ENCODE results near the gene SNAP23.

Gene SNAP23

GRCh38 chr15:42576776-42577175 lies 81.3 kb downstream of the SNAP23 start:
- TF ChIP-seq REST (IDR thresholded peaks at IDR 0.05; ENCODE audit: insufficient read depth in 1 of 2, low read depth in 2 of 2, low read length in 2 of 2): no peak
- no peak for TF ChIP-seq TAF1 (IDR thresholded peaks at IDR 0.05; ENCODE audit: borderline replicate concordance, insufficient read depth, low read length)
- TF ChIP-seq POLR2AphosphoS5 (IDR thresholded peaks at IDR 0.05; ENCODE audit: low read depth, low read length): no peak
- TF ChIP-seq FOXP2 (optimal IDR thresholded peaks at IDR 0.05; ENCODE audit: borderline replicate concordance, extremely low read depth, extremely low read length, insufficient read depth): no peak
- TF ChIP-seq SIN3A (IDR thresholded peaks at IDR 0.05; ENCODE audit: borderline replicate concordance, insufficient read depth, low read length): no peak

GRCh38 chr15:42577514-42578031 lies 82.1 kb downstream of the SNAP23 start:
- TF ChIP-seq TAF1 (IDR thresholded peaks at IDR 0.05; ENCODE audit: borderline replicate concordance, insufficient read depth, low read length): no peak
- TF ChIP-seq REST (IDR thresholded peaks at IDR 0.05; ENCODE audit: insufficient read depth in 1 of 2, low read depth in 2 of 2, low read length in 2 of 2): no peak
- TF ChIP-seq SIN3A (IDR thresholded peaks at IDR 0.05; ENCODE audit: borderline replicate concordance, insufficient read depth, low read length): no peak
- TF ChIP-seq POLR2AphosphoS5 (IDR thresholded peaks at IDR 0.05; ENCODE audit: low read depth, low read length): no peak
- TF ChIP-seq FOXP2 (optimal IDR thresholded peaks at IDR 0.05; ENCODE audit: borderline replicate concordance, extremely low read depth, extremely low read length, insufficient read depth): no peak

GRCh38 chr15:42578984-42579537 lies 83.6 kb downstream of the SNAP23 start:
- TF ChIP-seq FOXP2 (optimal IDR thresholded peaks at IDR 0.05; ENCODE audit: borderline replicate concordance, extremely low read depth, extremely low read length, insufficient read depth): no peak

GRCh38 chr15:42581272-42581730 lies 85.9 kb downstream of the SNAP23 start:
- TF ChIP-seq POLR2AphosphoS5 (IDR thresholded peaks at IDR 0.05; ENCODE audit: low read depth, low read length) (peak; percentile 57; the same call in 1 of the 2 replicates), SIN3A (IDR thresholded peaks at IDR 0.05; ENCODE audit: borderline replicate concordance, insufficient read depth, low read length) (no peak; the same call in 1 of the 2 replicates)
